Liver (tissue), 9 donors: ENCODE measurements around the gene FAM120AOS. TPM values are rescaled to one million over a fixed set of nuclear protein-coding genes. Genes with fewer than 3 reads are reported as not detected.

Source experiments
- DNase-seq: peaks from one replicate; pipeline ENCODE4 v3.0.0-alpha.2; 2017; ENCODE audit warnings: low spot score
- H3K27ac ChIP-seq, 2 donors: one replicate each; pipeline ENCODE4 v1.7.0; 2013; ENCODE audit warnings: inconsistent platforms in 2 of 2, low read length in 2 of 2, control low read depth in 1 of 2, low read depth in 1 of 2, mild to moderate bottlenecking in 1 of 2
- H3K27me3 ChIP-seq, 4 donors: one replicate each; pipeline versions ENCODE4 v1.6.1 to v1.7.0; 2013; ENCODE audit warnings: low read length in 3 of 4, inconsistent platforms in 1 of 4, mild to moderate bottlenecking in 1 of 4, moderate library complexity in 1 of 4; ENCODE audit not compliant: control insufficient read depth in 4 of 4, insufficient read depth in 4 of 4
- H3K36me3 ChIP-seq, 4 donors: one replicate each; pipeline versions ENCODE4 v1.6.1 to v1.7.0; 2013; ENCODE audit warnings: low read length in 3 of 4, mild to moderate bottlenecking in 3 of 4, low read depth in 1 of 4, moderate library complexity in 1 of 4; ENCODE audit not compliant: control insufficient read depth in 4 of 4, insufficient read depth in 3 of 4
- H3K4me1 ChIP-seq, 4 donors: one replicate each; pipeline versions ENCODE4 v1.6.1 to v1.7.0; 2013; ENCODE audit warnings: low read length in 3 of 4, mild to moderate bottlenecking in 3 of 4, moderate library complexity in 1 of 4; ENCODE audit not compliant: control insufficient read depth in 4 of 4, insufficient read depth in 4 of 4
- H3K4me3 ChIP-seq, 3 donors: one replicate each; pipeline versions ENCODE4 v1.6.1 to v1.7.0; 2013; ENCODE audit warnings: low read length in 3 of 3, control low read depth in 1 of 3, low read depth in 1 of 3, mild to moderate bottlenecking in 1 of 3
- H3K9ac ChIP-seq, 2 donors: one replicate each; pipeline ENCODE4 v1.7.0; 2013; ENCODE audit warnings: low read length in 2 of 2, mild to moderate bottlenecking in 2 of 2, moderate library complexity in 2 of 2, control low read depth in 1 of 2, low read depth in 1 of 2
- H3K9me3 ChIP-seq, 4 donors: one replicate each; pipeline versions ENCODE4 v1.6.1 to v1.7.0; 2013; ENCODE audit warnings: low read length in 3 of 4; ENCODE audit not compliant: control insufficient read depth in 4 of 4
- EGR1 ChIP-seq, 2 donors: IDR thresholded peaks; 2 replicates each; pipeline ENCODE4 v1.6.1; 2016 to 2018; ENCODE audit warnings: antibody characterized with exemption in 2 of 2, low read depth in 2 of 2
- FOXA1 ChIP-seq: IDR thresholded peaks from 2 replicates; pipeline ENCODE4 v1.6.1; 2016; ENCODE audit warnings: antibody characterized with exemption
- FOXA2 ChIP-seq: IDR thresholded peaks from 2 replicates; pipeline ENCODE4 v1.6.1; 2016; ENCODE audit warnings: antibody characterized with exemption
- GABPA ChIP-seq, 2 donors: IDR thresholded peaks in 1 of 2; conservative IDR thresholded peaks in 1 of 2; 2 replicates each; pipeline ENCODE4 v1.6.1; 2016; ENCODE audit warnings: antibody characterized with exemption in 2 of 2, mild to moderate bottlenecking in 1 of 2, moderate library complexity in 1 of 2
- HNF4A ChIP-seq, 2 donors: conservative IDR thresholded peaks; 2 replicates each; pipeline ENCODE4 v1.6.1; 2016; ENCODE audit warnings: antibody characterized with exemption in 2 of 2, mild to moderate bottlenecking in 2 of 2
- HNF4G ChIP-seq: IDR thresholded peaks from 2 replicates; pipeline ENCODE4 v1.6.1; 2016; ENCODE audit warnings: antibody characterized with exemption
- JUND ChIP-seq, 2 donors: IDR thresholded peaks; 2 replicates each; pipeline ENCODE4 v1.6.1; 2016; ENCODE audit warnings: antibody characterized with exemption in 2 of 2
- MAX ChIP-seq: IDR thresholded peaks from 2 replicates; pipeline ENCODE4 v1.6.1; 2016; ENCODE audit warnings: antibody characterized with exemption
- NR2F2 ChIP-seq: IDR thresholded peaks from 2 replicates; pipeline ENCODE4 v1.6.1; 2016; ENCODE audit warnings: antibody characterized with exemption
- RXRA ChIP-seq, 2 donors: IDR thresholded peaks; 2 replicates each; pipeline ENCODE4 v1.6.1; 2017 to 2018; ENCODE audit warnings: antibody characterized with exemption in 2 of 2, mild to moderate bottlenecking in 1 of 2
- SP1 ChIP-seq: IDR thresholded peaks from 2 replicates; pipeline ENCODE4 v1.6.1; 2018; ENCODE audit warnings: antibody characterized with exemption, mild to moderate bottlenecking
- TAF1 ChIP-seq: conservative IDR thresholded peaks from 2 replicates; pipeline ENCODE4 v1.6.1; 2016; ENCODE audit warnings: antibody characterized with exemption, mild to moderate bottlenecking
- YY1 ChIP-seq: IDR thresholded peaks from 2 replicates; pipeline ENCODE4 v1.6.1; 2016; ENCODE audit warnings: antibody characterized with exemption, mild to moderate bottlenecking
- ZBTB33 ChIP-seq: IDR thresholded peaks from 2 replicates; pipeline ENCODE4 v1.6.1; 2016; ENCODE audit warnings: antibody characterized with exemption
- WGBS: extraction: QIAGEN DNeasy Blood & Tissue Kit; methylation state at CpG from one replicate; pipeline ENCODE4 v1.1.7; 2013; 5-methylcytosine and 5-hydroxymethylcytosine counted together
- polyA plus RNA-seq, 2 donors: library from polyadenylated mRNA; stranded (reverse) in 1 of 2; unstranded in 1 of 2; fragments of 200-250 nt in 1 of 2; fragments of >200 nt in 1 of 2; fragmentation: Nextera tagmentation in 1 of 2; extraction: Ambion mirVana in 1 of 2; gene quantifications; one replicate each; pipeline versions ENCODE4 v1.2.1 to v1.2.3, GENCODE V29; 2013 to 2015
- total RNA-seq, 2 donors: library from RNA; depleted of rRNA; stranded (reverse); fragments of >200 nt; gene quantifications; one replicate each; pipeline ENCODE4 v1.2.3, GENCODE V29; 2014
- donor health status: healthy.
- donor health status: healthy.
- donor health status: healthy.
- donor health status: healthy.
- donor health status: healthy.

FAM120AOS gene
- total and polyA plus RNA-seq, 4 donors: 16.4 to 25.0 (median 17.3) TPM

GRCh38 chr9:93466416-93467061, 13.2 kb upstream of the FAM120AOS start:
- no peaks in the 10 kb centered on the region for H3K27me3 ChIP-seq
- no peak for DNase-seq

GRCh38 chr9:93465855-93466254, 12.5 kb upstream of the FAM120AOS start:
- H3K4me3 ChIP-seq: no peak overlapping the region
- no peaks in the 10 kb centered on the region for H3K36me3 ChIP-seq
- WGBS: 89% methylated on average over 6 of the region's 6 CpGs
- peaks cover 22 to 41% (median 28%) of the 10 kb centered on the region in 4 donors for H3K4me1 ChIP-seq
- no peaks in the 10 kb centered on the region for H3K27me3 ChIP-seq
- no peak for TF ChIP-seq SP1
- TF ChIP-seq ZBTB33: no peak
- no peak for TF ChIP-seq JUND (IDR thresholded peaks at IDR 0.05)
- no peak for TF ChIP-seq MAX
- TF ChIP-seq EGR1 (IDR thresholded peaks at IDR 0.05; ENCODE audit: low read depth in 2 of 2): no peak
- DNase-seq: no peak
- no peak overlapping the region for H3K9ac ChIP-seq
- H3K9me3 ChIP-seq: no peaks in the 10 kb centered on the region
- H3K27ac ChIP-seq: no peak overlapping the region

More at GRCh38 chr9:93466416-93467061, 13.2 kb upstream of the FAM120AOS start:
- WGBS: 63% methylated on average over 7 of the region's 7 CpGs
- TF ChIP-seq RXRA (IDR thresholded peaks at IDR 0.05): no peak
- no peak for TF ChIP-seq HNF4A (conservative IDR thresholded peaks at IDR 0.05)
- no peak for TF ChIP-seq FOXA2
- no peak for TF ChIP-seq GABPA (IDR thresholded peaks at IDR 0.05 in 1 of 2, conservative IDR thresholded peaks at IDR 0.05 in 1 of 2)
- no peak for TF ChIP-seq HNF4G
- TF ChIP-seq JUND (IDR thresholded peaks at IDR 0.05): no peak
- no peak for TF ChIP-seq SP1
- peak overlapping the region; percentile 3 to 9 for H3K27ac ChIP-seq
- H3K36me3 ChIP-seq: no peaks in the 10 kb centered on the region
- no peaks in the 10 kb centered on the region for H3K9me3 ChIP-seq
- H3K4me3 ChIP-seq: no peak overlapping the region
- H3K4me1 ChIP-seq: peaks cover 22 to 39% (median 28%) of the 10 kb centered on the region in 4 donors
- no peak overlapping the region for H3K9ac ChIP-seq

GRCh38 chr9:93464876-93465275, 11.5 kb upstream of the FAM120AOS start:
- DNase-seq: no peak
- H3K4me1 ChIP-seq: peaks cover 22 to 42% (median 26%) of the 10 kb centered on the region in 4 donors
- no peaks in the 10 kb centered on the region for H3K36me3 ChIP-seq
- no peak overlapping the region for H3K27ac ChIP-seq
- H3K27me3 ChIP-seq: no peaks in the 10 kb centered on the region
- no peak overlapping the region for H3K4me3 ChIP-seq
- H3K9ac ChIP-seq: no peak overlapping the region
- H3K9me3 ChIP-seq: no peaks in the 10 kb centered on the region
- WGBS: 80% methylated on average over 2 of the region's 2 CpGs
- TF ChIP-seq NR2F2 (no peak), RXRA (IDR thresholded peaks at IDR 0.05) (no peak), JUND (IDR thresholded peaks at IDR 0.05) (no peak), EGR1 (IDR thresholded peaks at IDR 0.05; ENCODE audit: low read depth in 2 of 2) (no peak), ZBTB33 (no peak), YY1 (no peak), MAX (no peak), HNF4A (conservative IDR thresholded peaks at IDR 0.05) (no peak), FOXA2 (no peak), GABPA (IDR thresholded peaks at IDR 0.05 in 1 of 2, conservative IDR thresholded peaks at IDR 0.05 in 1 of 2) (no peak), FOXA1 (no peak), TAF1 (no peak)
